Fibroblast of villous mesenchyme (primary cell): ENCODE data around the gene ORM2. TPM values are rescaled to one million over a fixed set of nuclear protein-coding genes. Genes with fewer than 3 reads are reported as not detected.

Source experiments
- DNase-seq: peaks from one replicate; pipeline ENCODE4 v3.0.0-alpha.2; 2010; ENCODE audit warnings: low read depth
- H3K4me3 ChIP-seq: 2 replicates; pipeline ENCODE4 v1.5.1; 2011; ENCODE audit warnings: low read depth, mild to moderate bottlenecking, low read length
- total RNA-seq: library from RNA; depleted of rRNA; stranded (reverse); fragments of >200 nt; gene quantifications from 2 replicates; pipeline ENCODE4 v1.2.3, GENCODE V29; 2012
- TF ChIP-seq, protein P1 (sequence below): IDR thresholded peaks from 2 replicates; pipeline ENCODE4 v1.5.1; 2012; ENCODE audit warnings: low read depth, mild to moderate bottlenecking, low read length; ENCODE audit not compliant: insufficient read depth

The ORM2 gene
- total RNA-seq, 1 donor: not detected

DNA sequence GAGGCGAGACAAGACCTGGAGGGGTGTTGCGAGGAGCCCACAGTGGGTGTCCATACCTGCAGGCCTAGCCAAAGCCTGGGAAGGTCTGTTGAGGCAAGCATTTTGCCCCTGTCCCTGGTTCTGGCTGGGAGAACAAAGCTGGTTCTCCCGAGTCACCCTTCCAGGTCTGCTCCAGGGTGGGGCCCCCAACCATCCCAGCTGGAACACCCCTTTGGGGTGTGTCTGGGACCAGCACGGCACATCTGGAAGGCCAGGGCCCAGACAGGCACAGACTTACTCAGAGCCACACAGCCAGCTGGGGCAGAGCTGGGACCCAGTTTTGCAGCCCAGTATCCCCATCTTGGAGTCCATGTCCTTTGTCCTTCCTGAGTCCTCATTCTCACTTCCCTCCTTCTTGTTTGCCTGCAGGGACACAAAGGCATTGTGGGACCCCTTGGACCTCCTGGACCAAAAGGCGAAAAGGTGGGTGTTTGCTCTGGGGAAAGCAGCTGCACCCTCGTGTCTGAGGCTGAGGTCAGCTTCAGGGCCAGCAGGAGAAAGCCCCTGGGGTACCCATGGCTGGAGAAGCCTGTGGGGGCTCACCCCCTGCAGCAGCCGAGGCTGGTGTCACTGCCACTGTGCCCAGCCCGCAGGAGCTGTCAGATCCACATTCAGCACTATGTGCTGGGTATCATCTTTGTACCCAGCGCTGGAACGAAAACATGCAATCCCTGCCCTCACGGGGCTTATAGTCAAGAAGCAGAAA lies 45.2 kb upstream of the ORM2 start:
- TF ChIP-seq, protein P1, sequence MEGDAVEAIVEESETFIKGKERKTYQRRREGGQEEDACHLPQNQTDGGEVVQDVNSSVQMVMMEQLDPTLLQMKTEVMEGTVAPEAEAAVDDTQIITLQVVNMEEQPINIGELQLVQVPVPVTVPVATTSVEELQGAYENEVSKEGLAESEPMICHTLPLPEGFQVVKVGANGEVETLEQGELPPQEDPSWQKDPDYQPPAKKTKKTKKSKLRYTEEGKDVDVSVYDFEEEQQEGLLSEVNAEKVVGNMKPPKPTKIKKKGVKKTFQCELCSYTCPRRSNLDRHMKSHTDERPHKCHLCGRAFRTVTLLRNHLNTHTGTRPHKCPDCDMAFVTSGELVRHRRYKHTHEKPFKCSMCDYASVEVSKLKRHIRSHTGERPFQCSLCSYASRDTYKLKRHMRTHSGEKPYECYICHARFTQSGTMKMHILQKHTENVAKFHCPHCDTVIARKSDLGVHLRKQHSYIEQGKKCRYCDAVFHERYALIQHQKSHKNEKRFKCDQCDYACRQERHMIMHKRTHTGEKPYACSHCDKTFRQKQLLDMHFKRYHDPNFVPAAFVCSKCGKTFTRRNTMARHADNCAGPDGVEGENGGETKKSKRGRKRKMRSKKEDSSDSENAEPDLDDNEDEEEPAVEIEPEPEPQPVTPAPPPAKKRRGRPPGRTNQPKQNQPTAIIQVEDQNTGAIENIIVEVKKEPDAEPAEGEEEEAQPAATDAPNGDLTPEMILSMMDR: no peak
- no peak for DNase-seq

DNA sequence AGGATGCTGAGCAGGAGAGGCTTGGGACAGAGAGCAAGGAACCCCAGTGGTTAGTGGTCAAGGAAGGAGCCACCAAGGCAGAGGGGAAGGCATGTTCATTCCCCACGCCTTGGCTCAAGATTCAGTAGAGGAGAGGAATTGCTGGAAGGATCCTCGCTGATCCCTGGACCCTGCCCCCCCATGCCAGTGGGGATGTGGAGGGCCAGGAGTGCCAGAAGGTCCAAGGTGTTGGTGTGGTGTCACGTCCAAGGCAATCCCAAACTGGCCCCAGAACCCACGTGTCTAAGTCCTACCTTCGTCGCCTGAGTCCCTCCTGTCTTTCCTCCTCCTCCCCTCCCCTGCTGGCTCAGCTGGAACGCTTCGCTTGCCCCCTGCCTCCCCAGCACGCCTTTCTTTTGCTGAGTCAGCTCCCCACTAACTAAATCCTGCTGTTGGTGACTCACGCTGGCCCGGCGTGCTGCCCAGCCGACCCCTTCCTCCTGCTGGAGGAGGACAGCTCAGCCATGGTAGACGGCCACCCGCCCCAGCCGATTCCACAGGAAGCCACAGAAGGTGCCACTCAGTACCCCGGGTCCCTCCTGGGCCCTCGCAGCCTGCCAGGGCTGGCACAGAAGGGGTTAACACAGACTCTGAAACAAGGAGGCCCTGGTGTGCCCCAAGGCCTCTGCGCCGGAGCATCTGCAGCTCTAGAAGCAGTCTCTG lies 44.4 kb upstream of the ORM2 start:
- no peak overlapping the region for H3K4me3 ChIP-seq
- TF ChIP-seq, protein P1: peak; percentile 28
- DNase-seq: peak; percentile 94

More for the DNA sequence above, 45.2 kb upstream of the ORM2 start:
- no peak overlapping the region for H3K4me3 ChIP-seq

DNA sequence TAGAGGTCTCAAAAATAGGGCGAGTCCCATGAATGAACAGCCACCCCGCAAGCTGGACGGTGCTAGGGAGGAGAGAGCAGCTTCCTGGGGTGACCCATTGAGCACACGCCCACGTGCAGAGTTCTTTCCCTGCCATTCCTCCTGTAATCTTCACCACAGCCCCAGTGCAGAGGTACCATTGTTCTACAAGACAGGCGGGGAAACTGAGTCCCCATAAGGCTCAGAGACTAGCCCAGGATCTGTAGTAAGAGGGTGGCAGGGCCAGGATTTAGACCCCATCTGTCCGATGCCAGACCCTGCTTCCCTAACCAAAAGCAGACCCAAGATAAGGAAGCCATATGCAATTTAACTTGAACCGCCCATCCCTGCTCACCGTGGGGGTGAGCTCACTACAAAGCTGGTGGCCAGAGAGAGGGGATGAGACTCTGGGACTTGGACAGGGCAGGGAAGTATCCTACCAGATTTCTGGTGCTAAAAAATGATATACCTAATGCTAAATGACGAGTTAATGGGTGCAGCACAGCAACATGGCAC lies 43.5 kb upstream of the ORM2 start:
- TF ChIP-seq, protein P1: no peak
- no peak for DNase-seq
- H3K4me3 ChIP-seq: no peak overlapping the region

DNA sequence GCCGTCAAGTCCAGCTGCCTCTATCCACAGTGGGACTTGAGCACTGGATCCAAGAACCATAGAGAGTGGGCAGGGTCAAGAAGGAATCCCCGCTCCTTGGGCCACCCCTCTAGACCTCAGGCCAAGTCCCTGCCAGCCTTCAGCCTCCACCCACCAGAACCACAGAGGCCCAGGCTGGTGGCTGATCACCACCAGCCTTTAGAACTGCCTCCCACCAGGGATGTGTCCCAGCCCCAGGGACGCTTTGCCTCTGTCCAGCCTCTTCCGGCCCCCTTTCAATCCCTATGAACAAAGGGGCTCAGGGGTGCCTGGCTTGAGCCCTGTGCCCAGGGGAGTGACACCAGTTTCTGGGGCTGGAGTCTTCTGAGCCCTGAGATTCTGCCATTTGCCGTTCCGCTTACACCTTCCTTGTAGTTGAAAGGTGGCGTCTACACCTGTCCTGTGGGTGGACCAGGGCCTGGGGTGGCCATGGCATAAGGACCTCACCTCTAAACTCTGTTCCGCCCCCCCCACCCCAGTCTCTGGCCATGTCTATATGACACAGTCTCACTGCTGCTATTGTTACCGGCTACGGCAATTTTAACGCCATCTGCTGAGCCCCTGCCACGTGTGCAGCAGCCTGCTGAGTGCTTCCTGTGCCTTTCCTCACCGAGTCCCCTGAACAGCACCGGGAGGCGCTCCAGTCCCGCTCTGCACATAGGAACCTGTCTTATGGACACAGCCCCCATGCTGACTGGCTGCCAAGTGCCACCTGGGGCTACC lies 42.5 kb upstream of the ORM2 start:
- TF ChIP-seq, protein P1: no peak
- H3K4me3 ChIP-seq: no peak overlapping the region

DNA sequence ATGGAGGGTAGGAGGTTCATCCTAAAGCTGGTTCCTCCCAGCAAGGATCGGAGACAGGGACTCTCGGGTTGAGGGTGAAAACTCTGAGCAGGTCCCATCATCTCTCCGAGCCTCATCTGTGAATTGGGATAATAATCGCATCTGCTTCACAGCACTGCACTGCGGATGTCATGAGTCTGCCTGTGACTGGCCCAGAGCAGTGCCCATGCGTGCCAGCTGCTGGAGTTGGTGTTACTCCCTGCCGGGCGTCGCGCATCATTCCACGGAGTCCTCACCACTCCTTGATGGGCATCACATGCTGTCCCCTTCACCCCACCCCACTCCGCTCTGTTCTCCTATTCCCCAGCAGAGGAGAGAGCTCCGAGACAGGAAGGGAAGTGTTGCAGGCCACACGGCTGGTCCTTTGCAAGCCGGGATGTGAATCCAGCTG lies 41.9 kb upstream of the ORM2 start:
- TF ChIP-seq, protein P1: no peak
- H3K4me3 ChIP-seq: no peak overlapping the region
- DNase-seq: no peak

More for the DNA sequence above, 42.5 kb upstream of the ORM2 start:
- DNase-seq: no peak

DNA sequence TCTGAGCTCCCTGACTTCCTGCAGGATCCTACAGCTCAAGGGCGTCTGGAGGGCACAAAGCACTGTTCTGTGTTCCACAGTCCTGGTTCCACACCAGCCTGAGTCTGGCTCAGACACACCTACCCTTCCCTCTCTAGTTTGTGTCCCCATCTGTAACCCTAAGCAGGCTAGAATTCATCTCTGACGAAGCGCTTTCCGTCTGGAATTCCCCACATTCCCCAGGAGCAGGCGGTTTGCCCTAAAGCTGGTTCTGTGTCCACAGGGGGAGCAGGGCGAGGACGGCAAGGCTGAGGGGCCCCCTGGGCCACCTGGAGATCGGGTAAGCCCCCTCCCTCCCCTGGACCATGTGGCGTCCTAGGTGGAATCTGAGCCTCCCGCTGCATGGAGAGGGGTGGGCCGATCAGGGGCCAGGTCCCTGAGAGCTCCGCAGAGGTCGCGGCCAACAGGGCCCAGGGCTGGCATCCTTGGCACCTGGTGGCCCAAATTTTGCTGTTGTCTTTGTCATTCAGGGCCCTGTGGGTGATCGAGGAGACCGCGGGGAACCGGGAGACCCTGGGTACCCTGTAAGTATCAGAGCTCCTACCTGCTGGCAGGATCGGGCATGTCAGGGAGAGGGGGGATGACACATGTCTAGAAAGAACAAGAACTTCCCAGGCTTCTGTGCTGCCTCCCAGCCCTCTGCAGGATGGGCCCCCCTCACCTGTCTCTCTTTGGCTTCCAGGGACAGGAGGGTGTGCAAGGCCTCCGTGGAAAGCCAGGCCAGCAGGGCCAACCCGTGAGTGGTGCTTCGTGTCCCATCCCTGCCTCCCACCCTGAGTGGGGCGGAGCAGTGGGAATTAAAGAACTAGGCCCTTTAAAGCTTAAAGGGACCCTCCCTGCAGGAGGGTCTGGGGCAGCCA lies 41.2 kb upstream of the ORM2 start:
- H3K4me3 ChIP-seq: no peak overlapping the region
- TF ChIP-seq, protein P1: no peak
- peak; percentile 57 for DNase-seq
